OCI-LY3 (cell line): ENCODE measurements around the gene EIF1.

Experiments used
- CTCF ChIP-seq: fragments of 200-600, 300-600 bp; sonication (generic); IDR thresholded peaks from 2 replicates; pipeline ENCODE4 v1.5.1; 2014; ENCODE audit warnings: antibody characterized with exemption, low read length, low read depth
- EZH2phosphoT487 ChIP-seq: fragments of 200-600 bp; shearing (Covaris generic); IDR thresholded peaks from 2 replicates; pipeline ENCODE4 v1.6.1; 2018; ENCODE audit warnings: antibody characterized with exemption, mixed run types, low read depth

GRCh38 chr17:41688641-41689496, at the start of gene EIF1:
- TF ChIP-seq CTCF (no peak), EZH2phosphoT487 (no peak)
